Small intestine (tissue), 7 donors: ENCODE data around the gene PTCH1. TPM values are rescaled to one million over a fixed set of nuclear protein-coding genes. Genes with fewer than 3 reads are reported as not detected.

ENCODE experiments used
- DNase-seq, 2 donors: peaks; one replicate each; pipeline versions ENCODE4 v3.0.0 to v3.0.0-alpha.2; 2013
- FAIRE-seq: peaks from 2 replicates; lab custom pipeline; 2012; peaks lifted over from hg19 to GRCh38; lab: Jason Lieb, UNC
- H3K27ac ChIP-seq, 3 donors: one replicate each; pipeline ENCODE4 v1.5.1; 2013; ENCODE audit warnings: low read length in 2 of 3, mild to moderate bottlenecking in 2 of 3, control low read depth in 1 of 3, inconsistent platforms in 1 of 3, low read depth in 1 of 3, moderate library complexity in 1 of 3
- H3K27me3 ChIP-seq, 3 donors: one replicate each; pipeline ENCODE4 v1.6.1; 2013; ENCODE audit warnings: low read length in 3 of 3, inconsistent platforms in 1 of 3; ENCODE audit not compliant: control insufficient read depth in 3 of 3, insufficient read depth in 3 of 3
- H3K36me3 ChIP-seq, 3 donors: one replicate each; pipeline ENCODE4 v1.6.1; 2013; ENCODE audit warnings: low read length in 3 of 3, inconsistent platforms in 1 of 3, low read depth in 1 of 3, mild to moderate bottlenecking in 1 of 3, moderate library complexity in 1 of 3; ENCODE audit not compliant: control insufficient read depth in 3 of 3, insufficient read depth in 2 of 3
- H3K4me1 ChIP-seq, 3 donors: one replicate each; pipeline ENCODE4 v1.6.1; 2013; ENCODE audit warnings: low read length in 2 of 3, inconsistent platforms in 1 of 3, low read depth in 1 of 3, mild to moderate bottlenecking in 1 of 3, moderate library complexity in 1 of 3; ENCODE audit not compliant: control insufficient read depth in 3 of 3, insufficient read depth in 2 of 3
- H3K4me3 ChIP-seq, 3 donors: one replicate each; pipeline ENCODE4 v1.5.1; 2013; ENCODE audit warnings: low read length in 3 of 3, control low read depth in 1 of 3, inconsistent platforms in 1 of 3, low read depth in 1 of 3, mild to moderate bottlenecking in 1 of 3, moderate library complexity in 1 of 3
- H3K9me3 ChIP-seq, 2 donors: one replicate each; pipeline ENCODE4 v1.6.1; 2013; ENCODE audit warnings: low read depth in 1 of 2, low read length in 1 of 2; ENCODE audit not compliant: control insufficient read depth in 2 of 2, insufficient read depth in 1 of 2
- WGBS, 3 donors: extraction: QIAGEN DNeasy Blood & Tissue Kit; methylation state at CpG; one replicate each; pipeline ENCODE4 v1.1.7; 2013; 5-methylcytosine and 5-hydroxymethylcytosine counted together
- polyA plus RNA-seq, 4 donors: library from polyadenylated mRNA; stranded (reverse) in 3 of 4; unstranded in 1 of 4; fragments of 200-250 nt in 3 of 4; fragments of 120-200 nt in 1 of 4; gene quantifications; one replicate each; pipeline versions ENCODE4 v1.2.1 to v1.2.3, GENCODE V29; 2013
- donor health status: healthy with polysubstance abuse.
- donor health status: control.
- donor health status: control.
- donor health status: Bipolar disorder and iron deficiency.
- donor health status: healthy.

Gene PTCH1
- polyA plus RNA-seq, 4 donors, result 2.2 to 25.2 (median 5.8) TPM

DNA sequence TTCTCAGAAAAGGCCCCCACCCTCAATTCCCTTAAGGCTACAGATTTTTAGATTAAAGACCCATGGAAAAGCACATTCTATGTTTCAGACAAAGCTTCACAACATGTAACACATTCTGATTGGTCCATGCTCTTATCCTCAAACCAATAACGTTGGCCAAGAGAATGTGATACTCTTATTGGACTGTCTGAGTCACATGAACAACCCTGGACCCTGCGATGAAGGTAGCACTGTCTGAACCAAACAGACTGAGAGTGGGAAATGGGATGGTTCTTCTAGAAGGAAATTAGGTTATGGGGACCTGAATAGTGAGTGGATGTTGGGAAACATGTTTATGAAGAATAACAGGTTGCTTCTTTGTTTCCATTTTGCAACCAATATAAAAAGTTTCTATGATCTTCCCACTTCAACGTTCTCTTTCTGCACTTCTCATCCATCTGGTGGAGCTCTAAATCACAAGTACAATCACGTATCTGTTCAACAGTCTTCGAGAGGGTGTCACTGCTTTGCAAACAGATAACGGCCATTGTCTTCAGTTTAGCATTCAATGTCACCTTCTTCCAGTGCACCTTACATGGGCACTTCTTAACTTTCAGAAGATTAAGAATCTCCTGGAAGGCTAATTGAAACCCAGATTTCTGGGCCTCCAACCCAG is 81.6 kb downstream of the PTCH1 start:
- H3K9me3 ChIP-seq, result peaks cover 0 to 10% of the 10 kb centered on the region in 2 donors
- no peak overlapping the region for H3K27ac ChIP-seq
- no peaks in the 10 kb centered on the region for H3K36me3 ChIP-seq
- H3K4me1 ChIP-seq, result no peaks in the 10 kb centered on the region
- no peaks in the 10 kb centered on the region for H3K27me3 ChIP-seq
- 73 to 82% (median 74%) methylated on average over 6 of the region's 6 CpGs for WGBS, 3 donors
- DNase-seq, result no peak
- no peak for FAIRE-seq
- no peak overlapping the region for H3K4me3 ChIP-seq

GRCh38 chr9:95434116-95435073 is 82.4 kb downstream of the PTCH1 start:
- DNase-seq (peak; percentile 18 to 65), FAIRE-seq (no peak)
- no peak overlapping the region for H3K4me3 ChIP-seq
- H3K27ac ChIP-seq, result no peak overlapping the region
- H3K9me3 ChIP-seq, result peaks cover 0 to 15% of the 10 kb centered on the region in 2 donors
- 58 to 77% (median 67%) methylated on average over 25 of the region's 25 CpGs for WGBS, 3 donors
- H3K36me3 ChIP-seq, result no peaks in the 10 kb centered on the region
- H3K4me1 ChIP-seq, result no peaks in the 10 kb centered on the region
- H3K27me3 ChIP-seq, result no peaks in the 10 kb centered on the region

- Histone ChIP-seq H3K4me3 (no peak overlapping the region), H3K4me1 (no peaks in the 10 kb centered on the region), H3K27me3 (no peaks in the 10 kb centered on the region), H3K9me3 (peaks cover 0 to 15% of the 10 kb centered on the region in 2 donors), H3K27ac (no peak overlapping the region), H3K36me3 (no peaks in the 10 kb centered on the region)
- WGBS, 3 donors, result 40 to 43% (median 41%) methylated on average over 8 of the region's 8 CpGs
- FAIRE-seq, result no peak
- DNase-seq, result no peak
Measured at GRCh38 chr9:95433096-95433819, 83.5 kb downstream of the PTCH1 start.

GRCh38 chr9:95431286-95431685 is 85.5 kb downstream of the PTCH1 start:
- Histone ChIP-seq H3K27ac (no peak overlapping the region), H3K27me3 (no peaks in the 10 kb centered on the region), H3K36me3 (no peaks in the 10 kb centered on the region), H3K4me3 (no peak overlapping the region), H3K9me3 (peaks cover 0 to 15% of the 10 kb centered on the region in 2 donors), H3K4me1 (peaks cover 0 to 2% (median 0%) of the 10 kb centered on the region in 3 donors)
- DNase-seq, result no peak
- WGBS, 3 donors, result 82 to 94% (median 93%) methylated on average over 1 of the region's 1 CpG
- FAIRE-seq, result no peak

DNA sequence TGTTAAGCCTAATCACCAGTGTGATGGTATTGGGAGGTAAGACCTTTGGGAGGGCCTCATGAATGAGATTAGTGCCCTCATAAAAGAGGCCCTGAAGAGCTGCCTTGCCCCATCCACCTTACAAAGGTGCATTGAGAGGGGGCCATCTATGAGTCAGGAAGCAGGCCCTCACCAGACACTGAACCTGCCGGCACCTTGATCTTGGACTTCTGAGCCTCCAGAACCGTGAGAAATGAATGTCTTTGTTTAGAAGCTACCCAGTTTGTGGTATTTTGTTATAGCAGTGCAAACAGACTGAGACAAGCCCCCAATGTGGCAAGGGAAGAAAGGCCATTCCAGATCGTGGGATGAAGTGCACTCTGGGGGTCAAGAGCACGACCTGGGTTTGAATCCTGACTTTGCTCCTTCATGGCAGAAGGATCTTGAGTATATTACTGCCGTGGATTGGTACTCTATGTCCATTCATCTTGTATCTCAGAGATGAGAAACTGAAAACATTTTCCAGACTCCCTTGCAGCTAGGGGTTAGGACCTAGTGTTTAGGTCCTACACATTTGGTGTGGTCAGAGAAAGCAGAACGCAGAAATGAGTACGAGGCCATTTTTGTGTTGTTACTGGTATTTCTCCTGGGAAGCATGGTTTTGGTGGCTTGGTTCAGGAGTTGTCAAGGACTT is 86.7 kb downstream of the PTCH1 start:
- no peak overlapping the region for H3K27ac ChIP-seq
- FAIRE-seq (no peak), DNase-seq (no peak)
- H3K36me3 ChIP-seq, result no peaks in the 10 kb centered on the region
- WGBS, 3 donors, result 86 to 91% (median 89%) methylated on average over 7 of the region's 7 CpGs
- no peak overlapping the region for H3K4me3 ChIP-seq
- H3K9me3 ChIP-seq, result peaks cover 0 to 15% of the 10 kb centered on the region in 2 donors
- no peaks in the 10 kb centered on the region for H3K27me3 ChIP-seq
- H3K4me1 ChIP-seq, result peaks cover 0 to 2% (median 0%) of the 10 kb centered on the region in 3 donors

DNA sequence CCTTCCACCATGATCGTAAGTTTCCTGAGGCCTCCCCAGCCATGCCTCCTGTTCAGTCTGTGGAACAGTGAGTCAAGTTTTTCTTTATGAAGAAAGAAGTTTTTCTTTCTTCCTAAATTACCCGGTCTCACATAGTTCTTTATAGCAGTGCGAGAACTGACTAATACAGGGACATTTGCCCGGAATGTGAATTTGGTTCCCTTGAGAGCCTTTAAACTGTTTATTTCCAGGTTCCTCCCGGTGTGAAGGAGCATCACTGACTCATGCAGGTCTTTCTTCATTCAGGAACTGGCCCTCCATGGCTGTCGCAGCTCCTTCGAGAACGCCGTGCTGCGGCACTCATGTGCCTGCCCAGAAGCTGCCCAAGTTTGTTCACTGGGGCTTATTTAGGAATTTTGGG is 87.7 kb downstream of the PTCH1 start:
- no peak for FAIRE-seq
- H3K4me3 ChIP-seq, result no peak overlapping the region
- peaks cover 0 to 14% of the 10 kb centered on the region in 2 donors for H3K9me3 ChIP-seq
- no peak overlapping the region for H3K27ac ChIP-seq
- peaks cover 0 to 2% (median 0%) of the 10 kb centered on the region in 3 donors for H3K4me1 ChIP-seq
- DNase-seq, result no peak
- WGBS, 3 donors, result 89 to 95% (median 90%) methylated on average over 10 of the region's 10 CpGs
- no peaks in the 10 kb centered on the region for H3K27me3 ChIP-seq
- H3K36me3 ChIP-seq, result no peaks in the 10 kb centered on the region

- Histone ChIP-seq H3K9me3 (peaks cover 0 to 33% of the 10 kb centered on the region in 2 donors), H3K27ac (peak overlapping the region; percentile 89 to 94 (median 93)), H3K4me1 (peaks cover 0 to 2% (median 0%) of the 10 kb centered on the region in 3 donors), H3K27me3 (peaks cover 0 to 1% (median 0%) of the 10 kb centered on the region in 3 donors), H3K36me3 (peaks cover 0 to 4% (median 2%) of the 10 kb centered on the region in 3 donors), H3K4me3 (peak overlapping the region in 2 of 3 donors; percentile 33 to 54)
- WGBS, 3 donors, result 2 to 24% (median 12%) methylated on average over 11 of the region's 11 CpGs
- no peak for FAIRE-seq
- peak; percentile 50 to 71 for DNase-seq
Measured at GRCh38 chr9:95425910-95426551, 90.7 kb downstream of the PTCH1 start.
